GM11168 (cell line): ENCODE measurements around the gene OR8B2.
"Not testable (repeated sequence)": the region's sequence is repeated elsewhere in the genome, so short reads cannot be mapped to it uniquely, and the experiment has no call there.

Source experiments
- in situ Hi-C: fragments of 300-500 bp; cut with MboI; formaldehyde crosslinking; loops from one replicate; pipeline ENCODE4 v1.12.0; 2022; ENCODE audit warnings: low sequenced_read_pairs; ENCODE audit not compliant: unreplicated experiment

OR8B2 gene

GRCh38 chr11:124384399-124384798 lies at the start of gene OR8B2:
Gene OR8B2 (minus strand): TSS chr11:124384499. CDS start chr11:124383343, 1,156 bp downstream.
- in situ Hi-C loops, result no loop called here

GRCh38 chr11:124429599-124429998 lies 45.3 kb upstream of the OR8B2 start:
- in situ Hi-C loops, result no loop called here

- in situ Hi-C loops, result no loop called here
Observed at GRCh38 chr11:124424384-124424921, 40.2 kb upstream of the OR8B2 start, which contains the start of gene OR8B4. Gene OR8B4 (minus strand): TSS chr11:124424871. CDS start chr11:124424871, 0 bp downstream.

- in situ Hi-C loops, result no loop called here
Observed at GRCh38 chr11:124421043-124421442, 36.7 kb upstream of the OR8B2 start.

- in situ Hi-C loops, result loop anchor here (5.0 kb wide), 1 partner anchor 172 kb away; no protein-coding TSS in a partner anchor
Observed at GRCh38 chr11:124415356-124415923, 31.1 kb upstream of the OR8B2 start.

GRCh38 chr11:124409906-124410305 lies 25.6 kb upstream of the OR8B2 start:
- in situ Hi-C loops, result no loop called here

GRCh38 chr11:124405581-124405980 lies 21.3 kb upstream of the OR8B2 start:
- in situ Hi-C loops, result no loop called here

- in situ Hi-C loops, result not testable (repeated sequence)
Observed at GRCh38 chr11:124403186-124403585, 18.9 kb upstream of the OR8B2 start.

- in situ Hi-C loops, result no loop called here
Observed at GRCh38 chr11:124402326-124402922, 18.1 kb upstream of the OR8B2 start.

- in situ Hi-C loops, result no loop called here
Observed at GRCh38 chr11:124398924-124399323, 14.6 kb upstream of the OR8B2 start, which contains the start of gene OR8B3. Gene OR8B3 (minus strand): TSS chr11:124399024. CDS start chr11:124397351, 1,673 bp downstream.

- in situ Hi-C loops, result not testable (repeated sequence)
Observed at GRCh38 chr11:124396847-124397246, 12.5 kb upstream of the OR8B2 start.

- in situ Hi-C loops, result no loop called here
Observed at GRCh38 chr11:124394408-124394807, 10.1 kb upstream of the OR8B2 start.

- in situ Hi-C loops, result not testable (repeated sequence)
Observed at GRCh38 chr11:124382857-124383256, 1.4 kb downstream of the OR8B2 start.

- in situ Hi-C loops, result no loop called here
Observed at GRCh38 chr11:124380585-124380984, 3.7 kb downstream of the OR8B2 start.

GRCh38 chr11:124376280-124376679 lies 8.0 kb downstream of the OR8B2 start:
- in situ Hi-C loops, result no loop called here

GRCh38 chr11:124359566-124359965 lies 24.7 kb downstream of the OR8B2 start:
- in situ Hi-C loops, result no loop called here

GRCh38 chr11:124346311-124346955 lies 37.9 kb downstream of the OR8B2 start:
- in situ Hi-C loops, result no loop called here

GRCh38 chr11:124344346-124344745 lies 40.0 kb downstream of the OR8B2 start:
- in situ Hi-C loops, result no loop called here

- in situ Hi-C loops, result no loop called here
Observed at GRCh38 chr11:124340142-124340447, 44.2 kb downstream of the OR8B2 start.

GRCh38 chr11:124339396-124340141 lies 44.7 kb downstream of the OR8B2 start:
- in situ Hi-C loops, result no loop called here
